OCI-LY1 (cell line): ENCODE results near the gene EIF2B4.

Experiments used
- CTCF ChIP-seq: fragments of 200-600 bp; sonication (generic), shearing (Covaris generic); IDR thresholded peaks from 2 replicates; pipeline ENCODE4 v1.5.1; 2017; ENCODE audit warnings: mild to moderate bottlenecking, antibody characterized with exemption, low read length, moderate library complexity, mixed read lengths
- EZH2 ChIP-seq: fragments of 200-600 bp; sonication (generic), shearing (Covaris generic); IDR thresholded peaks from 2 replicates; pipeline ENCODE4 v1.8.0; 2017; ENCODE audit warnings: borderline replicate concordance, mixed run types, mild to moderate bottlenecking, antibody characterized with exemption, low read length, moderate library complexity, mixed read lengths

- TF ChIP-seq CTCF (no peak), EZH2 (no peak)
Measured at GRCh38 chr2:27315122-27315521, 55.0 kb downstream of the EIF2B4 start.
